ENCODE results near the gene TENT5C. TPM values are rescaled to one million over a fixed set of nuclear protein-coding genes. Genes with fewer than 3 reads are reported as not detected.
A peak's percentile ranks its signal among the peaks of the same experiment; 100 is the strongest.

The TENT5C gene
- total and polyA plus RNA-seq, 10 of the 15 experiments (the other 5 are each of a cell fraction or from before 2014, with no cell fraction given), result 0.19 to 2.4 (median 0.78) TPM

DNA sequence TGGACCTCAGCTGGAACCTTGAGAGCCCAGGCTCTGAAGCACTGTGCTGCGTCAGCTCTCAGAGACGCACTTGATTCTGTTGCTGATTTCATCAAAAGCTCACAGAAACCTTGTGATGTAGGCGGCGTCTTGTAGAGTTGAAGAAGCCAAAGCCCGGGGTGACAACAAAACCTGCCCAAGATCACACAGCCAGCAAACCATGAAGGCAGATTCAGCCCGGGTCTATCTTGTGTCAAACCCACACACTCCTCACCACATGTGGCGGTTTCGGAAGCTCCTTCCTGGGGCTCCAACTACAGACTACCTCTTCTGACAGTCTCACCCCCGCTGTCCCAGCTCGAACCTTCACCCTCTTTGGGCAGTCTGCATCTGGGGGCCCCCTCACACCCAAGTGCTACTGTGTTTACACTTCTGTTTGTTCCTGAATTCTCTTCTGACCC, 50.4 kb downstream of the TENT5C start (continued):
- TF ChIP-seq, protein P1, sequence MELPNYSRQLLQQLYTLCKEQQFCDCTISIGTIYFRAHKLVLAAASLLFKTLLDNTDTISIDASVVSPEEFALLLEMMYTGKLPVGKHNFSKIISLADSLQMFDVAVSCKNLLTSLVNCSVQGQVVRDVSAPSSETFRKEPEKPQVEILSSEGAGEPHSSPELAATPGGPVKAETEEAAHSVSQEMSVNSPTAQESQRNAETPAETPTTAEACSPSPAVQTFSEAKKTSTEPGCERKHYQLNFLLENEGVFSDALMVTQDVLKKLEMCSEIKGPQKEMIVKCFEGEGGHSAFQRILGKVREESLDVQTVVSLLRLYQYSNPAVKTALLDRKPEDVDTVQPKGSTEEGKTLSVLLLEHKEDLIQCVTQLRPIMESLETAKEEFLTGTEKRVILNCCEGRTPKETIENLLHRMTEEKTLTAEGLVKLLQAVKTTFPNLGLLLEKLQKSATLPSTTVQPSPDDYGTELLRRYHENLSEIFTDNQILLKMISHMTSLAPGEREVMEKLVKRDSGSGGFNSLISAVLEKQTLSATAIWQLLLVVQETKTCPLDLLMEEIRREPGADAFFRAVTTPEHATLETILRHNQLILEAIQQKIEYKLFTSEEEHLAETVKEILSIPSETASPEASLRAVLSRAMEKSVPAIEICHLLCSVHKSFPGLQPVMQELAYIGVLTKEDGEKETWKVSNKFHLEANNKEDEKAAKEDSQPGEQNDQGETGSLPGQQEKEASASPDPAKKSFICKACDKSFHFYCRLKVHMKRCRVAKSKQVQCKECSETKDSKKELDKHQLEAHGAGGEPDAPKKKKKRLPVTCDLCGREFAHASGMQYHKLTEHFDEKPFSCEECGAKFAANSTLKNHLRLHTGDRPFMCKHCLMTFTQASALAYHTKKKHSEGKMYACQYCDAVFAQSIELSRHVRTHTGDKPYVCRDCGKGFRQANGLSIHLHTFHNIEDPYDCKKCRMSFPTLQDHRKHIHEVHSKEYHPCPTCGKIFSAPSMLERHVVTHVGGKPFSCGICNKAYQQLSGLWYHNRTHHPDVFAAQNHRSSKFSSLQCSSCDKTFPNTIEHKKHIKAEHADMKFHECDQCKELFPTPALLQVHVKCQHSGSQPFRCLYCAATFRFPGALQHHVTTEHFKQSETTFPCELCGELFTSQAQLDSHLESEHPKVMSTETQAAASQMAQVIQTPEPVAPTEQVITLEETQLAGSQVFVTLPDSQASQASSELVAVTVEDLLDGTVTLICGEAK (IDR thresholded peaks at IDR 0.05; ENCODE audit: borderline replicate concordance), result no peak
- TF ChIP-seq MEF2B (IDR thresholded peaks at IDR 0.05; ENCODE audit: partially characterized antibody, poor library complexity, severe bottlenecking) (peak; percentile 21), RCOR1 (conservative IDR thresholded peaks at IDR 0.05; ENCODE audit: low read depth, low read length) (no peak), PAX8 (IDR thresholded peaks at IDR 0.05) (no peak), BACH1 (IDR thresholded peaks at IDR 0.05; ENCODE audit: borderline replicate concordance) (no peak), SUZ12 (IDR thresholded peaks at IDR 0.05; ENCODE audit: unreplicated experiment) (no peak), ZNF384 (IDR thresholded peaks at IDR 0.05; ENCODE audit: borderline replicate concordance, low read depth, low read length) (no peak), RFX5 (IDR thresholded peaks at IDR 0.05; ENCODE audit: low read depth, low read length) (no peak), POLR2AphosphoS2 (IDR thresholded peaks at IDR 0.05; ENCODE audit: low read depth, low read length) (no peak), NR2F1 (conservative IDR thresholded peaks at IDR 0.05) (no peak), CHD4 (IDR thresholded peaks at IDR 0.05) (no peak), TAF1 (IDR thresholded peaks at IDR 0.05; ENCODE audit: borderline replicate concordance, low read depth, low read length) (no peak), EZH2 (IDR thresholded peaks at IDR 0.05; ENCODE audit: borderline replicate concordance, control insufficient read depth, low read depth, low read length) (no peak), ZNF217 (IDR thresholded peaks at IDR 0.05) (no peak), KAT2A (conservative IDR thresholded peaks at IDR 0.05; ENCODE audit: control insufficient read depth, low read depth, low read length) (no peak)
- TF ChIP-seq, protein P2, sequence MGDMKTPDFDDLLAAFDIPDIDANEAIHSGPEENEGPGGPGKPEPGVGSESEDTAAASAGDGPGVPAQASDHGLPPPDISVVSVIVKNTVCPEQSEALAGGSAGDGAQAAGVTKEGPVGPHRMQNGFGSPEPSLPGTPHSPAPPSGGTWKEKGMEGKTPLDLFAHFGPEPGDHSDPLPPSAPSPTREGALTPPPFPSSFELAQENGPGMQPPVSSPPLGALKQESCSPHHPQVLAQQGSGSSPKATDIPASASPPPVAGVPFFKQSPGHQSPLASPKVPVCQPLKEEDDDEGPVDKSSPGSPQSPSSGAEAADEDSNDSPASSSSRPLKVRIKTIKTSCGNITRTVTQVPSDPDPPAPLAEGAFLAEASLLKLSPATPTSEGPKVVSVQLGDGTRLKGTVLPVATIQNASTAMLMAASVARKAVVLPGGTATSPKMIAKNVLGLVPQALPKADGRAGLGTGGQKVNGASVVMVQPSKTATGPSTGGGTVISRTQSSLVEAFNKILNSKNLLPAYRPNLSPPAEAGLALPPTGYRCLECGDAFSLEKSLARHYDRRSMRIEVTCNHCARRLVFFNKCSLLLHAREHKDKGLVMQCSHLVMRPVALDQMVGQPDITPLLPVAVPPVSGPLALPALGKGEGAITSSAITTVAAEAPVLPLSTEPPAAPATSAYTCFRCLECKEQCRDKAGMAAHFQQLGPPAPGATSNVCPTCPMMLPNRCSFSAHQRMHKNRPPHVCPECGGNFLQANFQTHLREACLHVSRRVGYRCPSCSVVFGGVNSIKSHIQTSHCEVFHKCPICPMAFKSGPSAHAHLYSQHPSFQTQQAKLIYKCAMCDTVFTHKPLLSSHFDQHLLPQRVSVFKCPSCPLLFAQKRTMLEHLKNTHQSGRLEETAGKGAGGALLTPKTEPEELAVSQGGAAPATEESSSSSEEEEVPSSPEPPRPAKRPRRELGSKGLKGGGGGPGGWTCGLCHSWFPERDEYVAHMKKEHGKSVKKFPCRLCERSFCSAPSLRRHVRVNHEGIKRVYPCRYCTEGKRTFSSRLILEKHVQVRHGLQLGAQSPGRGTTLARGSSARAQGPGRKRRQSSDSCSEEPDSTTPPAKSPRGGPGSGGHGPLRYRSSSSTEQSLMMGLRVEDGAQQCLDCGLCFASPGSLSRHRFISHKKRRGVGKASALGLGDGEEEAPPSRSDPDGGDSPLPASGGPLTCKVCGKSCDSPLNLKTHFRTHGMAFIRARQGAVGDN (IDR thresholded peaks at IDR 0.05), result no peak
- TF ChIP-seq, protein P3, sequence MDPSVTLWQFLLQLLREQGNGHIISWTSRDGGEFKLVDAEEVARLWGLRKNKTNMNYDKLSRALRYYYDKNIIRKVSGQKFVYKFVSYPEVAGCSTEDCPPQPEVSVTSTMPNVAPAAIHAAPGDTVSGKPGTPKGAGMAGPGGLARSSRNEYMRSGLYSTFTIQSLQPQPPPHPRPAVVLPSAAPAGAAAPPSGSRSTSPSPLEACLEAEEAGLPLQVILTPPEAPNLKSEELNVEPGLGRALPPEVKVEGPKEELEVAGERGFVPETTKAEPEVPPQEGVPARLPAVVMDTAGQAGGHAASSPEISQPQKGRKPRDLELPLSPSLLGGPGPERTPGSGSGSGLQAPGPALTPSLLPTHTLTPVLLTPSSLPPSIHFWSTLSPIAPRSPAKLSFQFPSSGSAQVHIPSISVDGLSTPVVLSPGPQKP (IDR thresholded peaks at IDR 0.05; ENCODE audit: low read depth, low read length), result no peak
- TF ChIP-seq, protein P4, sequence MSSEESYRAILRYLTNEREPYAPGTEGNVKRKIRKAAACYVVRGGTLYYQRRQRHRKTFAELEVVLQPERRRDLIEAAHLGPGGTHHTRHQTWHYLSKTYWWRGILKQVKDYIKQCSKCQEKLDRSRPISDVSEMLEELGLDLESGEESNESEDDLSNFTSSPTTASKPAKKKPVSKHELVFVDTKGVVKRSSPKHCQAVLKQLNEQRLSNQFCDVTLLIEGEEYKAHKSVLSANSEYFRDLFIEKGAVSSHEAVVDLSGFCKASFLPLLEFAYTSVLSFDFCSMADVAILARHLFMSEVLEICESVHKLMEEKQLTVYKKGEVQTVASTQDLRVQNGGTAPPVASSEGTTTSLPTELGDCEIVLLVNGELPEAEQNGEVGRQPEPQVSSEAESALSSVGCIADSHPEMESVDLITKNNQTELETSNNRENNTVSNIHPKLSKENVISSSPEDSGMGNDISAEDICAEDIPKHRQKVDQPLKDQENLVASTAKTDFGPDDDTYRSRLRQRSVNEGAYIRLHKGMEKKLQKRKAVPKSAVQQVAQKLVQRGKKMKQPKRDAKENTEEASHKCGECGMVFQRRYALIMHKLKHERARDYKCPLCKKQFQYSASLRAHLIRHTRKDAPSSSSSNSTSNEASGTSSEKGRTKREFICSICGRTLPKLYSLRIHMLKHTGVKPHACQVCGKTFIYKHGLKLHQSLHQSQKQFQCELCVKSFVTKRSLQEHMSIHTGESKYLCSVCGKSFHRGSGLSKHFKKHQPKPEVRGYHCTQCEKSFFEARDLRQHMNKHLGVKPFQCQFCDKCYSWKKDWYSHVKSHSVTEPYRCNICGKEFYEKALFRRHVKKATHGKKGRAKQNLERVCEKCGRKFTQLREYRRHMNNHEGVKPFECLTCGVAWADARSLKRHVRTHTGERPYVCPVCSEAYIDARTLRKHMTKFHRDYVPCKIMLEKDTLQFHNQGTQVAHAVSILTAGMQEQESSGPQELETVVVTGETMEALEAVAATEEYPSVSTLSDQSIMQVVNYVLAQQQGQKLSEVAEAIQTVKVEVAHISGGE (CRISPR knock-in tag; IDR thresholded peaks at IDR 0.05), result no peak

Measured in GM12878 (cell line).